Right lobe of liver (tissue), 4 donors: ENCODE results near the gene TMEM30A.

Experiments
- CTCF ChIP-seq, 4 donors: fragments of 200-600 bp in 3 of 4; fragments of 450-650 bp in 1 of 4; IDR thresholded peaks; one replicate each; pipeline versions ENCODE4 v1.5.1 to v1.8.0; 2016 to 2022; ENCODE audit warnings: antibody characterized with exemption in 4 of 4, mild to moderate bottlenecking in 2 of 4
- POLR2A ChIP-seq: fragments of 450-650 bp; IDR thresholded peaks from one replicate; pipeline ENCODE4 v1.6.1; 2017; ENCODE audit warnings: antibody characterized with exemption, mild to moderate bottlenecking
- donor health status: DM: no; HTN: no; CAD: no.
- donor health status: DM: no; HTN: no; CAD: no.
- donor health status: DM: no; HTN: yes; CAD: no.

DNA sequence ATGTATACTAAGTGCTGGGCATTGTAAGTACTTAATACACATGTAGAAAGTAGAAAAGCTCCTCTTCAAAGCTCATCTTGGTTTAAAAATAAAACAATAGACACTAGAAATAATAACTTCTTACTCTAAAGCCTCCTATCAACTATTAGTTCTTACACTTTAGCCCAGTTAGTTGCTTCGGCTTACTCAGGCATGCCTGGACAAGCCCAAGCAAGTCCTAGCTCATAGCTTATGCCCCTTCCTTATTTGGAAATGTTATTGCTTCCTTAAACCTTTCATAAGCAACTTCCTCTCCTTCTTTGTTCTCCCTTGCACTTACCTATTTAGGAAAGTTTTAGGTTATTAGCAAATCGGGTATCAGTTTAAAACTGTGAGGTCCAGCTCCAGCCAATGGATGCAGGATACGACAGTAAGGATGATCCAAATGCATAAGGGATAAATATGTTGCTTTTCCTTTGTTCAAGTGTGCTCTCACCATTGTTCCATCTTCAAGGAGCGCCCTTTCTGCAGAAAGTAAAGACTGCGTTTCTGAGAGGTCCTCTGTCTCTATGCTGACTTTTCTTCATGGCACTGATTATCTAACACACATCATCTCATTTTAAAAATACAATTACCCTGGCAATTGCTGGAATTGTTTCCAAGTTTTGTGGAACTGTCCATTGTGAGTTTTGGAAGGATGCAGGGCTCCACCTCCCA is 12.3 kb downstream of the TMEM30A start:
- TF ChIP-seq CTCF (IDR thresholded peaks at IDR 0.05) (no peak), POLR2A (no peak)
